SKM-1 treated with dmso at 0.1 percent for 144 hours (cell line): ENCODE data around the gene AKIP1.

ENCODE experiments used
- DNase-seq: peaks from one replicate; lab custom pipeline; 2025; ENCODE audit not compliant: unreplicated experiment; lab: John Stamatoyannopoulos, UW

Gene AKIP1

DNA sequence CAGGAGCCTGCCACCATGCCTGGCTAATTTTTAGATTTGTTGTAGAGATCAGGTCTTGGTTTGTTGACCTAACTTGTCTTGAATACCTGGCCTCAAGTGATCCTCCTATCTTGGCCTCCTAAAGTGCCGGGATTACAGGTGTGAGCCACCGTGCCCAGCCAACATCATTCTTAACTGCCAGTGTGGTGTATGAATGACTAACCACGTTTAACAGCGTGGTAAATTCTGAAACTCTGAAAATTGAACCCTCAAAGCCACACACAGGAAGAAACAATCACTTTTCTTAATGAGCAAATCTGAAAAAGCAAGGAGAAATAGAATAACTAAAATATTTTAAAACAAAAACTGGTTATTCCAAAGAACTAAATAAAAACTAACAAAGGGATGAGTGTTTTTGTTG is 45.9 kb downstream of the AKIP1 start:
- no peak for DNase-seq

DNA sequence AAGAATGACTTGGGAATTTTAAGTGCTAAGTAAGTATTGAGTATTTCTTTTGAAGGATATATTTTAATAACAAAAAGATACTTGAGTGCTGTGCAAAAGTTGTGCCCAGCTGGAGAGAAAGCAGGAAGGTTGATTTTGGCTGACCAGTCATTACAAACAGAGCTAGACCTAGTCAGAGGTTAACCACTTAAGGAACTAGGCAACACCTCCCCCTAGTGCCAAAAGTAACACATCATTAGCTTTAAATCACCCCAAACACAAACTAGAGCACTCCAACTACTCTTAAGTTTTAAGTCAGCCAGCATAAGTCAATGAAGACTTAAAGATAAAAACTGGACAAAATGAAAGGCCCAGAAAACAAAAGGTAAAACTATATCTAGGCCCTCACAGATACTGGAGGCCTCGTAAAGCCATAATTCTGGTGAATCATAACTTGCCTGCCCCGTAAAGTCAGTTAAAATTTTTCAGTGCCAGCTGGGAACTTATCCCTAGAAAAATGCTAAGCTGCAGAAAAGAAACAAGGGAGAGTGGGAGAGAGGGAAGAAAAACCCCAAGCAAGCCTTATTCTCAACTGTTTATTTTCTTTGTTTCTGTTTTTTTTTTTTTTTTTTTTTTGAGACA is 48.7 kb downstream of the AKIP1 start:
- DNase-seq: peak; percentile 78

DNA sequence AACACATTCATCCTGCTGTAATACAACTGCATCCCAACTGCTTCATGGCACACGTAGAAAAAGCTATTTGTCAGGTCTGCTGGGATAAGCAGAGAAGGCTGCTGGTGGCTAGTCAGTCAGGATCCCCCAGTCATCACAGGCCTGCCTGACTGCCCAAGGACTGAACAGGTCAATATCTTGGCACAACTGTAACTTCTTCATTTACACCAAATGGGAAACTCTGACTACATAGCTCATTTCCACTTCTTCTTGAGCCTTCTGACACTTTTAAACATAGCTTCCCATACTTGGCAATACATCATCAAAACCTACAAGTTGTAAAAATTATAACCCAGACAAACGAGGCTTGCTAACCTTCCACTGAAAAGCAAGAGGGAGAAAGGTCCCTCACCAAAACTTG is 50.4 kb downstream of the AKIP1 start:
- no peak for DNase-seq

DNA sequence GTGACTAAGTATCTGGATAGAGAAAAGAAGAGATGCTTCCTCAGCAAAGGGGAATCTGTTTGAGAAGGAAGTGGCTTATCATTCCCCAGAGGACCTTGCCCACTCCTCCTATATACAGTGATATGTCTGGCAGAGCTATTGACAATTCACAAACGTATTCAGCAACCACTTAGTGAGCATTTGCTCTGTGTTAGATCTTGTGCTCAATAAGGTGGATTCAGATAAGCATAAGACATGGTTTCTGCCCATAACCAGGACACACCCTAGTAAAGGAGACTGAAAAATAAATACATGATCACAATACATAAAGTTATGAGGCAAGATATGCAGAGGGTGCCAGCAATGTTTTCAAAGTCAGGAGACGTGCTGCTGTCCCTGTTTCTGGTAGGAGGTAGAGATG is 51.9 kb downstream of the AKIP1 start:
- DNase-seq: no peak

DNA sequence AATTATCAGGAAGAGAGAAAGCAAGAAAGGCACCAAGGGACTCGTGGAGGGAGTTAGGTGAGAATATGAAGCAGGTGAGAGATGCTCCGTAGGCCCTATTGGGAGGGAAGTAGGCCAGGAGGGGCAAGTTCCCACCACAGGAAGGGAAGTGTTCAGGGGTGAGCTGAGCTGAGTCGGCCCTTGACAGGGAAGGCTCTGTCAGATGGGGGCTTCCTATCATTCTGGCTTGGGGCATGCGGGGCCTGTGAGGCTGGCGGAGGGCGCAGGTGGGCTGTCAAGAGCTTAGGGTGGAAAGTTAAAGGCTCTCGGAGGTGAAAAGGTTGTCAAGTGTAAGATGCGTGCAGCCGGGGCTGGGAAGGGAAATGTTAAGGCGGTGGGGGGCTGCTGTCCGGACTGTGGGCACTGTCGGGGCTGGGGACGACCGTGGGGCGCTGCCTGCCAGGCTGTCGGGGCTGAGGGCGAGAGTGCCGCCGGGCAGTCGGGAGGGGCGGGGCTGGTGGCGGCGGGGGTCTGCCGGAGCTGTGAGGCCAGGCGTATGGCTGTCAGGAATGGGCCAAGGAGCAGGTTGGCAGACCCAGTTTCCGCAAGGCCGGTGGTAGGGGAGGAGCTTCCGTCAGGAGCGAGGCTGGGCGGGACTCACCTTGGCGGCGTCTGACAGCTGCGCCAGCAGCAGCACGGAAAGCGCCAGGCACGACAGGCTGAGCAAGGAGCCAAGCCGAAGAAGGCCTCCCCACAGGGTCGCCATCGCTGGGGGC is 52.8 kb downstream of the AKIP1 start:
- DNase-seq: peak; percentile 58

DNA sequence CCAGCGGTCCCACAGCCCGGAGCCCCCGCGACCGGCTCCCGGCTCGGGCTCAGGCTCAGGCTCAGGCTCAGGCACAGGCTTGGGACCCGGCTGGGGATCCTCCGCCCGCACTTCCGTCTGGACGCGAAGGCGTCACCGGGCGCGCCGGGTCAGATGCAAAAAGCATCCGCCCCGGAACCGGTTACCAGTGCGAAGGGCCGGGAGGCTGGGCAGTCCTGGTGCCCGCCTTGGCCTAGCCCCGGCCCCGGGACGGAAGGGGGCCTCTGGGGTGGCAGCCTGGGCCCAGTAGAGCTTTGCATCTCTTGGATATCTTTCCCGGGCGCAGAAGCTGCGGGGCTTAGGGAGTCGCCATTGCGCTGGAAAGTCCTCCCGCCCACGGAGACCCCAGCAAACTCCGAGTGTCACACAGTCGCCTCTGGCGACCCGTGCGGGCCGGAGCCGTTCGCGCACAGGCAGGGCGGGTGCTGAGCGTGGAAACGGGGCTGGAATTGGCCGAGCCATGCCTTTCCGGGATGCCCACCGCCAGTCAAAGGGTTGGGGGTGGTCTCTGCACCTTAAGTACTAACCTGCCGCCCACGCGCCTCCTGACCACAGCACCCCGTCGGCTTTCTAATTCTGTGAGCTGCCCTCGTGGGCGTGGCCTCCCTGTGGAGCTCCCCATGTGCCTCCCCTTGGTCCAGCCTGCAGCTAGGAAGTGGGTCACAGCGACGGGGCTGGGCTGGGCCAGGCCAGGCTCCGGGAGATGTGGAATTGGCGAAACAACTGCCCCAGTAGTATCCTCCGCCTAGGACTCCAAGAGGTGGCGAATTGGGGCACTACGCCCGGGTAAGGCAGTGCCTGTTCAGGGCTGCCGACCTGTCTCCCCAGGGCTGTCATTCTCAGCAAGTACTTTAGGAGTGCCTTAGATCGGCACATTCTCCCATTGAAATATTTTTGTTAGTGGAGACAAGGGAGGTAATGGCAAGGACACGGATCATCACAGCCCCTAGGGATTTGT is 53.6 kb downstream of the AKIP1 start, which contains the start of gene TMEM9B:
Gene TMEM9B (minus strand): TSS at position 119 of the 997 bp plus-strand sequence. CDS start 129 bp downstream, outside the sequence.
- DNase-seq: peak; percentile 78

DNA sequence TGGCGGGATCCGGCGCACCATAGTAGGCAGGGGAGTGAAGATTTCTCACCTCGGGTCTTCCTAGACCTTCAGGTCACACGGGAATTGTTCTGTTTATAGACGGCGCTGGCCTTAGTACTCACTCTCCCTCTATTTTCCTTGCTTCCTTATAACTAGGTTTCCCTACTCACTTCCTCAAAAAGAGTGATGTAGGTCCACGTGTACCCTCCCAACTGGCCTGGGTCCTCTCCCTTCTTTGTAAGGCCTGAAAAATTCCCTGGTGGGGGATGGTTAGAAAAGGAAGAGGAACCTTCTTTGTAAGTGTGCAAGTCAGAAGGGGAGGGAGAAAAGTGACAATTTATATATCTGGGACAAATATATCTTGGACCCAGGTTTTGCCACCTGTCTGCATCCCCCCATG is 56.2 kb downstream of the AKIP1 start:
- no peak for DNase-seq
